GM12878 (cell line): ENCODE results near the gene POLR2L. TPM values are rescaled to one million over a fixed set of nuclear protein-coding genes. Genes with fewer than 3 reads are reported as not detected.

Experiments
- CBX5 ChIP-seq: sonication (generic); IDR thresholded peaks from 2 replicates; pipeline ENCODE4 v1.6.1; 2016; ENCODE audit warnings: low read depth, moderate library complexity, mild to moderate bottlenecking, inconsistent platforms
- CHD2 ChIP-seq: IDR thresholded peaks from 2 replicates; pipeline ENCODE4 v1.6.1; 2011; ENCODE audit warnings: low read depth, low read length, improper control_type of control experiment, borderline replicate concordance
- CREB1 ChIP-seq: IDR thresholded peaks from 2 replicates; pipeline ENCODE4 v1.6.1; 2012; ENCODE audit warnings: low read depth, mild to moderate bottlenecking, inconsistent platforms
- FOS ChIP-seq: IDR thresholded peaks from 3 replicates; pipeline ENCODE4 v1.6.1; 2011; ENCODE audit warnings: borderline replicate concordance; ENCODE audit not compliant: insufficient read length; ENCODE audit errors: extremely low read depth
- IKZF1 ChIP-seq: fragments of 450-650 bp; conservative IDR thresholded peaks from 2 replicates; pipeline ENCODE4 v1.6.1; 2017; ENCODE audit warnings: antibody characterized with exemption, mild to moderate bottlenecking
- LARP7 ChIP-seq: fragments of 450-650 bp; IDR thresholded peaks from 2 replicates; pipeline ENCODE4 v1.6.1; 2017; ENCODE audit warnings: mild to moderate bottlenecking
- MTA2 ChIP-seq: fragments of 450-650 bp; IDR thresholded peaks from 2 replicates; pipeline ENCODE4 v1.6.1; 2016; ENCODE audit warnings: low read depth, mild to moderate bottlenecking, moderate library complexity
- MXI1 ChIP-seq: fragments of 150-350 bp; IDR thresholded peaks from 2 replicates; pipeline ENCODE4 v1.6.1; 2011; ENCODE audit warnings: low read depth, mild to moderate bottlenecking, inconsistent platforms, low read length, improper control_type of control experiment
- NFYB ChIP-seq: IDR thresholded peaks from 2 replicates; pipeline ENCODE4 v1.6.1; 2011; ENCODE audit warnings: low read depth, mild to moderate bottlenecking, low read length, improper control_type of control experiment, moderate library complexity; ENCODE audit not compliant: insufficient read depth
- PAX5 ChIP-seq: IDR thresholded peaks from 2 replicates; pipeline ENCODE4 v1.6.1; 2011; ENCODE audit warnings: low read depth, low read length, borderline replicate concordance
- TBL1XR1 ChIP-seq: IDR thresholded peaks from 2 replicates; pipeline ENCODE4 v1.6.1; 2012; ENCODE audit warnings: low read depth, low read length, improper control_type of control experiment
- TCF3 ChIP-seq: IDR thresholded peaks from 2 replicates; pipeline ENCODE4 v1.6.1; 2012; ENCODE audit warnings: low read depth, mild to moderate bottlenecking, low read length, borderline replicate concordance; ENCODE audit not compliant: insufficient read depth
- ZNF24 ChIP-seq: fragments of 450-650 bp; IDR thresholded peaks from 2 replicates; pipeline ENCODE4 v1.6.1; 2017; ENCODE audit warnings: antibody characterized with exemption, mild to moderate bottlenecking
- polyA plus RNA-seq, 11 experiments: library from polyadenylated mRNA; depleted of rRNA in 4 of 11; unstranded in 6 of 11; stranded (reverse) in 5 of 11; fragments of >200 nt; fragmentation: Nextera tagmentation in 4 of 11; fragmentation: Illumina TruSeq in 1 of 11; extraction: Ambion mirVana in 4 of 11; extraction: Trizol in 1 of 11; gene quantifications; 1 replicate in 1 of 11; 2 replicates in 10 of 11; pipeline versions ENCODE4 v1.2.1 to v1.2.3, GENCODE V29; 2011 to 2016; ENCODE audit warnings: inconsistent platforms in 2 of 11, missing spikeins in 2 of 11, low read depth in 1 of 11
- total RNA-seq, 4 experiments: library from RNA; depleted of rRNA in 3 of 4; stranded (reverse); fragments of >200 nt in 3 of 4; fragmentation: Illumina TruSeq in 1 of 4; extraction: Trizol in 1 of 4; gene quantifications; 2 replicates each; pipeline versions ENCODE4 v1.2.1 to v1.2.3, GENCODE V29; 2013 to 2021
- TF ChIP-seq, protein P1 (sequence below): IDR thresholded peaks from 2 replicates; pipeline ENCODE4 v1.6.1; 2011; ENCODE audit warnings: low read depth, low read length, improper control_type of control experiment, borderline replicate concordance
- TF ChIP-seq, protein P2 (sequence below): fragments of 450-650 bp; IDR thresholded peaks from 2 replicates; pipeline ENCODE4 v1.6.1; 2017; ENCODE audit warnings: mild to moderate bottlenecking
- TF ChIP-seq, protein P3 (sequence below): IDR thresholded peaks from 2 replicates; pipeline ENCODE4 v1.6.1; 2012; ENCODE audit warnings: improper control_type of control experiment, low read depth, low read length; ENCODE audit not compliant: insufficient replicate concordance

POLR2L gene
- total and polyA plus RNA-seq, 10 of the 15 experiments (the other 5 are each of a cell fraction or from before 2014, with no cell fraction given): 23.1 to 497 (median 125) TPM

DNA sequence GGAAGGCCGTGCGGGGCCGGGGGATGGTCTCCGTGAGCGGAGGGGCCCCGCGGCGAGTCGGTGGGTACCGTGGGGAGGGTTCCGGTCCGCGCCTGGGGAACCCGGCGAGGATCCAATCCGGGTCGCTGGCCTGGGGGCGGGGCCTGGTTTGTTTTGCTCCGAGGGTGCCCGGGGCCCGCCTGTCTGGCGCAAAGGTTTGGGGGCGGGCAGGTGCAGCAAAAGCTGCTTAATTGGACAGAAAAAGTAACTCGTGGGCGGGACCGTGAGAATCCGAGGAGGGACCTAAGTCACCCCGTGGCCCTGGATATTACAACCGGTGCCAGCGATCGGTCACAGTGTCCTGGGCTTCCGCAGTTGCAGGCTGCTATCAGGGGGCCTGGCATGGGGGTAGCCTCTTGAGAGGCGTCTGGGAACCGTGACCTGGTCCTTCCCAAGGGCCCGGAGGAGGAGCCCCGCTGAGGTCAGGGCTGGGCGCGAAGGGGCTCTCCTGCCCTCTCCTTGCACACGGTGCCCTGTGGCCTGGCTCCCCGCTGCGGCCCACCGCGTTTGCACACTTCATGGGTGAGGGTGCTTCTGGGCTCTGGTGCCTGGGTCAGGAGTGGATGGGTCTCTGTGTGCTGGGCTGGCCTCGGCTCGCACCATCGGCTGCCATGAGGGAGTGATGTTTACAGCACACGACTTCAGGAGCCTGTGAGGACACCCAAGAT lies 22.2 kb downstream of the POLR2L start (continued):
- TF ChIP-seq CBX5 (no peak), MTA2 (peak; percentile 17; the same call in 1 of the 2 replicates), NFYB (no peak), CHD2 (no peak), FOS (no peak), TBL1XR1 (no peak), IKZF1 (no peak), PAX5 (no peak), CREB1 (no peak), LARP7 (0 out of 2 replicates have a peak, but pooled peaks have one; percentile 41), ZNF24 (no peak), TCF3 (no peak), MXI1 (peak; percentile 63)
- TF ChIP-seq, protein P1, sequence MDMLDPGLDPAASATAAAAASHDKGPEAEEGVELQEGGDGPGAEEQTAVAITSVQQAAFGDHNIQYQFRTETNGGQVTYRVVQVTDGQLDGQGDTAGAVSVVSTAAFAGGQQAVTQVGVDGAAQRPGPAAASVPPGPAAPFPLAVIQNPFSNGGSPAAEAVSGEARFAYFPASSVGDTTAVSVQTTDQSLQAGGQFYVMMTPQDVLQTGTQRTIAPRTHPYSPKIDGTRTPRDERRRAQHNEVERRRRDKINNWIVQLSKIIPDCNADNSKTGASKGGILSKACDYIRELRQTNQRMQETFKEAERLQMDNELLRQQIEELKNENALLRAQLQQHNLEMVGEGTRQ: no peak
- TF ChIP-seq, protein P2, sequence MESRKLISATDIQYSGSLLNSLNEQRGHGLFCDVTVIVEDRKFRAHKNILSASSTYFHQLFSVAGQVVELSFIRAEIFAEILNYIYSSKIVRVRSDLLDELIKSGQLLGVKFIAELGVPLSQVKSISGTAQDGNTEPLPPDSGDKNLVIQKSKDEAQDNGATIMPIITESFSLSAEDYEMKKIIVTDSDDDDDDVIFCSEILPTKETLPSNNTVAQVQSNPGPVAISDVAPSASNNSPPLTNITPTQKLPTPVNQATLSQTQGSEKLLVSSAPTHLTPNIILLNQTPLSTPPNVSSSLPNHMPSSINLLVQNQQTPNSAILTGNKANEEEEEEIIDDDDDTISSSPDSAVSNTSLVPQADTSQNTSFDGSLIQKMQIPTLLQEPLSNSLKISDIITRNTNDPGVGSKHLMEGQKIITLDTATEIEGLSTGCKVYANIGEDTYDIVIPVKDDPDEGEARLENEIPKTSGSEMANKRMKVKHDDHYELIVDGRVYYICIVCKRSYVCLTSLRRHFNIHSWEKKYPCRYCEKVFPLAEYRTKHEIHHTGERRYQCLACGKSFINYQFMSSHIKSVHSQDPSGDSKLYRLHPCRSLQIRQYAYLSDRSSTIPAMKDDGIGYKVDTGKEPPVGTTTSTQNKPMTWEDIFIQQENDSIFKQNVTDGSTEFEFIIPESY: no peak
- TF ChIP-seq, protein P3, sequence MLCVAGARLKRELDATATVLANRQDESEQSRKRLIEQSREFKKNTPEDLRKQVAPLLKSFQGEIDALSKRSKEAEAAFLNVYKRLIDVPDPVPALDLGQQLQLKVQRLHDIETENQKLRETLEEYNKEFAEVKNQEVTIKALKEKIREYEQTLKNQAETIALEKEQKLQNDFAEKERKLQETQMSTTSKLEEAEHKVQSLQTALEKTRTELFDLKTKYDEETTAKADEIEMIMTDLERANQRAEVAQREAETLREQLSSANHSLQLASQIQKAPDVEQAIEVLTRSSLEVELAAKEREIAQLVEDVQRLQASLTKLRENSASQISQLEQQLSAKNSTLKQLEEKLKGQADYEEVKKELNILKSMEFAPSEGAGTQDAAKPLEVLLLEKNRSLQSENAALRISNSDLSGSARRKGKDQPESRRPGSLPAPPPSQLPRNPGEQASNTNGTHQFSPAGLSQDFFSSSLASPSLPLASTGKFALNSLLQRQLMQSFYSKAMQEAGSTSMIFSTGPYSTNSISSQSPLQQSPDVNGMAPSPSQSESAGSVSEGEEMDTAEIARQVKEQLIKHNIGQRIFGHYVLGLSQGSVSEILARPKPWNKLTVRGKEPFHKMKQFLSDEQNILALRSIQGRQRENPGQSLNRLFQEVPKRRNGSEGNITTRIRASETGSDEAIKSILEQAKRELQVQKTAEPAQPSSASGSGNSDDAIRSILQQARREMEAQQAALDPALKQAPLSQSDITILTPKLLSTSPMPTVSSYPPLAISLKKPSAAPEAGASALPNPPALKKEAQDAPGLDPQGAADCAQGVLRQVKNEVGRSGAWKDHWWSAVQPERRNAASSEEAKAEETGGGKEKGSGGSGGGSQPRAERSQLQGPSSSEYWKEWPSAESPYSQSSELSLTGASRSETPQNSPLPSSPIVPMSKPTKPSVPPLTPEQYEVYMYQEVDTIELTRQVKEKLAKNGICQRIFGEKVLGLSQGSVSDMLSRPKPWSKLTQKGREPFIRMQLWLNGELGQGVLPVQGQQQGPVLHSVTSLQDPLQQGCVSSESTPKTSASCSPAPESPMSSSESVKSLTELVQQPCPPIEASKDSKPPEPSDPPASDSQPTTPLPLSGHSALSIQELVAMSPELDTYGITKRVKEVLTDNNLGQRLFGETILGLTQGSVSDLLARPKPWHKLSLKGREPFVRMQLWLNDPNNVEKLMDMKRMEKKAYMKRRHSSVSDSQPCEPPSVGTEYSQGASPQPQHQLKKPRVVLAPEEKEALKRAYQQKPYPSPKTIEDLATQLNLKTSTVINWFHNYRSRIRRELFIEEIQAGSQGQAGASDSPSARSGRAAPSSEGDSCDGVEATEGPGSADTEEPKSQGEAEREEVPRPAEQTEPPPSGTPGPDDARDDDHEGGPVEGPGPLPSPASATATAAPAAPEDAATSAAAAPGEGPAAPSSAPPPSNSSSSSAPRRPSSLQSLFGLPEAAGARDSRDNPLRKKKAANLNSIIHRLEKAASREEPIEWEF: no peak
